Measurements from ENCODE around the gene TRANK1.
"Not testable (repeated sequence)": the region's sequence is repeated elsewhere in the genome, so short reads cannot be mapped to it uniquely, and the experiment has no call there.

The TRANK1 gene

DNA sequence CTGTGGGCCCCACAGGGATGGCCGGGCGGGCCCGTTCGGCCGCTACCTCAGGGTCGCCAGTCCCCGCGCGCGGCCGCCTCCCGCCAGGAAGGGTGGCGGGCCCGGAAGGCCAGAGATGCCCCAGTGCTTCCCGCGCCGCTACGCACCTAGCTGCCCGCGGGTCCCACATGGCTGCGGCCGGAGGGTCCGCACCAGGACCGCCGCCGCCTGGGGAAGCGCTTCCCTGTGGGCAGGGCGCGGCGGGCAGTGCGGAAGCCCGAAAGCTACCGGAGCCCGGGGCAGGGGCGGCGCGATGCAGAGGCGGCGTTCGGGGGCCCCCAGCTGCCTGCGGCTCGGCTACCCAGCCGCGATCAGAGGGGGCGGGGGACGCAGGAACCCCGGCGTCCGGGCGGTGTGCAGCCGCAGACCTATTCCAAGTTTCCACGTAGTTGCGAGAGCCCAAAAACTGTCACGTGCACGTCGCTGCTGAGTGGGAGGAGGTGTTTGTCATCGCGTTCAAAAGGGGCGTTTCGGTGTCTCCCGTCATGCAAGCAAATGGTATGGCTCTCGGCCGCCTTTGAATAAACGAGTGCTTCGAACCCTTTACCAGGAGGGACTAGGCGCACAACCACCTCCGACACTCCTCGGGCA, at the start of gene TRANK1:
TSS of gene TRANK1 (minus strand) at position 414 of the 630 bp plus-strand sequence. CDS start at position 169, 245 bp downstream.
- DNase-seq (ENCODE audit: low read depth), result no peak

DNA sequence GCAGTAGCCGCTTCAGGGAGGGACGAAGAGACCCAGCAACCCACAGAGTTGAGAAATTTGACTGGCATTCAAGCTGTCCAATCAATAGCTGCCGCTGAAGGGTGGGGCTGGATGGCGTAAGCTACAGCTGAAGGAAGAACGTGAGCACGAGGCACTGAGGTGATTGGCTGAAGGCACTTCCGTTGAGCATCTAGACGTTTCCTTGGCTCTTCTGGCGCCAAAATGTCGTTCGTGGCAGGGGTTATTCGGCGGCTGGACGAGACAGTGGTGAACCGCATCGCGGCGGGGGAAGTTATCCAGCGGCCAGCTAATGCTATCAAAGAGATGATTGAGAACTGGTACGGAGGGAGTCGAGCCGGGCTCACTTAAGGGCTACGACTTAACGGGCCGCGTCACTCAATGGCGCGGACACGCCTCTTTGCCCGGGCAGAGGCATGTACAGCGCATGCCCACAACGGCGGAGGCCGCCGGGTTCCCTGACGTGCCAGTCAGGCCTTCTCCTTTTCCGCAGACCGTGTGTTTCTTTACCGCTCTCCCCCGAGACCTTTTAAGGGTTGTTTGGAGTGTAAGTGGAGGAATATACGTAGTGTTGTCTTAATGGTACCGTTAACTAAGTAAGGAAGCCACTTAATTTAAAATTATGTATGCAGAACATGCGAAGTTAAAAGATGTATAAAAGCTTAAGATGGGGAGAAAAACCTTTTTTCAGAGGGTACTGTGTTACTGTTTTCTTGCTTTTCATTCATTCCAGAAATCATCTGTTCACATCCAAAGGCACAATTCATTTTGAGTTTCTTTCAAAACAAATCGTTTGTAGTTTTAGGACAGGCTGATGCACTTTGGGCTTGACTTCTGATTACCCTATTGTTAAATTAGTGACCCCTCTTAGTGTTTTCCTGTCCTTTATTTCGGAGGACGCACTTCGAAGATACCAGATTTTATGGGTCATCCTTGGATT, 48.8 kb upstream of the TRANK1 start, which contains the start of gene MLH1:
TSS of gene MLH1 (plus strand) at position 193 of the 958 bp plus-strand sequence. CDS start at position 223, 30 bp downstream.
- DNase-seq (ENCODE audit: low read depth), result peak; percentile 100

DNA sequence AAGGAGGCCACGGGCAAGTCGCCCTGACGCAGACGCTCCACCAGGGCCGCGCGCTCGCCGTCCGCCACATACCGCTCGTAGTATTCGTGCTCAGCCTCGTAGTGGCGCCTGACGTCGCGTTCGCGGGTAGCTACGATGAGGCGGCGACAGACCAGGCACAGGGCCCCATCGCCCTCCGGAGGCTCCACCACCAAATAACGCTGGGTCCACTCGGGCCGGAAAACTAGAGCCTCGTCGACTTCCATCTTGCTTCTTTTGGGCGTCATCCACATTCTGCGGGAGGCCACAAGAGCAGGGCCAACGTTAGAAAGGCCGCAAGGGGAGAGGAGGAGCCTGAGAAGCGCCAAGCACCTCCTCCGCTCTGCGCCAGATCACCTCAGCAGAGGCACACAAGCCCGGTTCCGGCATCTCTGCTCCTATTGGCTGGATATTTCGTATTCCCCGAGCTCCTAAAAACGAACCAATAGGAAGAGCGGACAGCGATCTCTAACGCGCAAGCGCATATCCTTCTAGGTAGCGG, 48.0 kb upstream of the TRANK1 start, which contains the start of gene EPM2AIP1:
TSS of gene EPM2AIP1 (minus strand) at position 326 of the 520 bp plus-strand sequence. CDS start at position 272, 54 bp downstream.
- no peak for DNase-seq (ENCODE audit: low read depth)

DNA sequence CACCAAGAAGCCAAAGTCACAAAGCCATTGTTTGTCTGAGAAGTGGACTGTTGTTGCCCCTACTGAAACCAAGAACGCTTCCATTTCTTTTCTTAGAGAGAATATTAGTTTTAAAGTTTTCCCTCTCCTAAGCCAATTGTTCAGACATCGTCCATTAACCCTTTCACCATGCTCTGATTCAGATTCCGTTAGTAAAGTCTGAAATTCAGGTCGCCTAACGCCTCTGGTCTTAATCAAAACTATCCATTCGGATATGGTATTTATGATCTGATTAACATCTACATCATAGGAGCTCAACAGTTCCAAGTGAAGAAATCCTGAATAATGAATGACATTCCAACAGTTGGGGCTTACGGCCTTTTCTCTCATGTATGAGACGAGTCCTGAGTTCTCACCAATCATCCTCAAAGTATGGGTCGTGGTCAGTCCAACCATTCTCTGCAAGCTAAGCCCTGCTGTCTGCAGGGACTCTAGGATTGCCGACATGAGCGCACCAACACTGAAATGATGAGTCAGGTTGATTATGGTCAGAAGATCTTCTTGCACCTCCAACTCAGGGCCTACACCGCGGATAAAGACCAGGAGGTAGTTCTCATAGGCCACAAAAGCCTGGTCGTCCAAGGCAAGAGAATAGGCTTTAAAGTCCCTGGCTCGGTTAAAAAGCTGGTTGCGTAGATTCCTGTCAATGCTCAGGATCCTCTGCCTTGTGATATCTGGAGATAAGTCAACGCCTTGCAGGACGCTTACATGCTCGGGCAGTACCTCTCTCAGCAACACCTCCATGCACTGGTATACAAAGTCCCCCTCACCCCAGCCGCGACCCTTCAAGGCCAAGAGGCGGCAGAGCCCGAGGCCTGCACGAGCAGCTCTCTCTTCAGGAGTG, 47.3 kb upstream of the TRANK1 start:
- peak; percentile 42 for DNase-seq (ENCODE audit: low read depth)

DNA sequence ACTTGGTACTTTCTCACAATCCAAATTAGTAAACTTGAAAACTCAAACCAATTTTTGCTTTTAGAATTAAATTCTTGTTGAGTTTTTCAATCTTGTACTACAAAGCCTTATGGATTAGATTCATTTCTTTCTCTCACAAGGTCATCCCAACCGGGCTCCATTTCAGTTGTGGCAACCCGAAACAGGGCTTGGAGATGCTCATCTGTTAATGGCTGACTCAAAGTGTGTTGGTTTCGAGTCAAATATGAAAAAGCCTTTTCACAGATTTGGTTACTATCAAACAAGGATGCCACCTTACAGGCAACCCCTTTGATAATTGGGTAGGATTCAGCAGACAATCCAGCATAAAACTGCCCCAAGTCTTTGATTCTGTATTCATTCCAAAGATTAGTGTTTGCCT, 46.3 kb upstream of the TRANK1 start:
- no peak for DNase-seq (ENCODE audit: low read depth)

DNA sequence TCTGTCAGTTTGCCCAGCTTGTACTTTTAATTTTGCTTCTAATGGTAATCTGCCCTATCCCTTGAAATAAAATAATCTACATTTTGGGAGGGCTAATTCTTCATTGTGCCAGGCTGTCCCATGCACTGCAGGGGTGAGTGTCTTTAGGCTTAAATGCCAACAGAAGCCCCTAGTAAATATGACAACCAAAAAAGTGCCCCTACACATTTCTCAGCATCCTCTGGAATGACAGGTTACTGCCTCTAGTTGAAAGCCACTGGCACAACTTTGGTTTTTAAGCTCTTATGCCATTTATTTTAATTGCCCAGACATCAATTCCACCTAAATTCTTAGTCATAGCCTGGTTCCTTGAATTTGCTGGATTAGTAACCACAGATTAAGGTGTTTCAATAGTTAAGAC, 44.7 kb upstream of the TRANK1 start:
- DNase-seq (ENCODE audit: low read depth), result no peak

DNA sequence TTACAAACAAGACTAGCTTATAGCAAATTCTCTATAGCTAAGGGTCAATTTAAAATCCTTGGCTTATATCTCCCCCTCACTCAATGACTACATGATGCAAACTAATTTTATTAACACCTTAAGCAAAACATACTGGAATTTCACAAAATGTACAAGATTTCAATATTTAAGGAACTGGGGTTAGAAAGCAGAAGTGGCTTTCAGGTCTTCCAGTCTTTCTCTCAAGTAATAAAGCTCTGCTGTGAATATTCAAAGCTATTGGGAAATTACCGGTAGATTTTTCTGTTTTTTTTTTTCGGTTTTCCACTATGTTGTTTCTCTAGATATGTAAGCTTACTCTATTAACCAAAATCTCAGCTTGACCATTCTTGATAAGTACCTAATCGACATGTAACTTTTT, 44.2 kb upstream of the TRANK1 start:
- no peak for DNase-seq (ENCODE audit: low read depth)

DNA sequence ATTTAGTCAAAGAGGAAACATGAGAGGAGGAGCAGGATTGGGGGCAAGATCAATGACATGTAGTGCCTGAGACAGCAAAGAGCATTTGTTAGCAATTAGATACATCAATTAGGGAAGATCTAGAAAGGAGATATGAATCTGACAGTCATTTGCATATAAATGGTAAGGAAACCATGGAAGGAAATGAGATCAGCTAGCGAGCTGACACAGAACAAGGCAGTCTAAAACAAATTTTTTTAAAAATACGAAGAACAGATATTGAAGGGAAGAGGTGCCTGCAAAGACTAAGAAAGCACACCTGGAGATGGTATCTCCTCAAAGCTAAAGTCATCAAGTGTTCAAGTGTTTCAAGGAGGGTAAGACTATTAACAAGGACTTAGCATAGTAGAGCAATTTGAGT, 43.5 kb upstream of the TRANK1 start:
- DNase-seq (ENCODE audit: low read depth), result no peak

DNA sequence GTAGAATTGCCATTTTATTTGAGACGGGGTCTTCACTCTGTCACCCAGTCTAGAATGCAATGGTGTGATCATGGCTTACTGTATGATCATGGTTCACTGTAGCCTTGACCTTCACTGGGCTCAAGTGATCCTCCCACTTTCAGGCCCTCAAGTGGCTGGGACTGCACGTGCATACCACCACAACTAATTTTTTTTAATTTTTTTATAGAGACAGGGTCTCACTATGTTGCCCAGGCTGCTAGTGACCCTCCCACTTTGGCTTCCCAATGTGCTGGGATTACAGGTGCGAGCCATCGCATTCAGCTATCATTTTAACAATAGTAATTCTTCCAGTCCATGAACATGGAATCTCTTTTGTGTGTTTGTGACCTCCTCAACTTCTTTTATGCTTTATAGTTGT, 36.2 kb upstream of the TRANK1 start:
- DNase-seq (ENCODE audit: low read depth), result no peak

DNA sequence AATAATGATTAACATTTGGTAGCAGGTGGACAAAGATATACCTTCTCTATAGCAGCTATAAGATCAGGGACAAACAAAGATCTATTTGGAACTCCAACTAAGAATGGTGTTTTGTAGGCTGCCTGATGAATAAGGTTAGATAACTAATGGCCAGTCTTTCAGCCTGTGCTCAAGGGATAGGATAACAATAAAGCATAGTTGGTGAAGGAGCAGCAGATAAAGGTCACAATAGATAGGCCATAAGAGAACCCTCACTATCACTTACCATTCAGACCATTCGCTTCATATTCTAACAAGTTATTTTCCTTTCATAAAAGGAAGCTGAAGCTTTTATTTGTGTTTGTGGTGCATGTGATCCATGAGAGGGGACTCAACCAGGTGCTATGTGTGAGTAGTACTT, 28.3 kb upstream of the TRANK1 start:
- DNase-seq (ENCODE audit: low read depth), result no peak

DNA sequence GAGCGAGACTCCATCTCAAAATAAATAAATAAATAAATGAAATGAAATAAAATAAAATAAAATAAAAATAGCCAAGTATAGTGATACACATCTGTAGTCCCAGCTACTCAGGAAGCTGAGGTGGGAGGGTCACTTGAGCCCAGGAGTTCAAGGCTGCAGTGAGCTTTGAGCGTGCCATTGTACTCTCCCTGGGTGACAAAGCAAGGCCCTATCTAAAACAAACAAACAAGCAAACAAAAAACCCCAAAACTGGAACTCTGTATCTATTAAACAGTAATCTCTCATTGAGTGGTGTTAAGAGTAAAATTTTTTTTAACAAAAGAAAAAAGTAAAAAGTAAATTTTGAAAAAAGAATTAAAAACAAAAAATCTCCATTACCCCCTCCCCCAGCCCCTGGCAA, 27.3 kb upstream of the TRANK1 start:
- DNase-seq (ENCODE audit: low read depth), result no peak

DNA sequence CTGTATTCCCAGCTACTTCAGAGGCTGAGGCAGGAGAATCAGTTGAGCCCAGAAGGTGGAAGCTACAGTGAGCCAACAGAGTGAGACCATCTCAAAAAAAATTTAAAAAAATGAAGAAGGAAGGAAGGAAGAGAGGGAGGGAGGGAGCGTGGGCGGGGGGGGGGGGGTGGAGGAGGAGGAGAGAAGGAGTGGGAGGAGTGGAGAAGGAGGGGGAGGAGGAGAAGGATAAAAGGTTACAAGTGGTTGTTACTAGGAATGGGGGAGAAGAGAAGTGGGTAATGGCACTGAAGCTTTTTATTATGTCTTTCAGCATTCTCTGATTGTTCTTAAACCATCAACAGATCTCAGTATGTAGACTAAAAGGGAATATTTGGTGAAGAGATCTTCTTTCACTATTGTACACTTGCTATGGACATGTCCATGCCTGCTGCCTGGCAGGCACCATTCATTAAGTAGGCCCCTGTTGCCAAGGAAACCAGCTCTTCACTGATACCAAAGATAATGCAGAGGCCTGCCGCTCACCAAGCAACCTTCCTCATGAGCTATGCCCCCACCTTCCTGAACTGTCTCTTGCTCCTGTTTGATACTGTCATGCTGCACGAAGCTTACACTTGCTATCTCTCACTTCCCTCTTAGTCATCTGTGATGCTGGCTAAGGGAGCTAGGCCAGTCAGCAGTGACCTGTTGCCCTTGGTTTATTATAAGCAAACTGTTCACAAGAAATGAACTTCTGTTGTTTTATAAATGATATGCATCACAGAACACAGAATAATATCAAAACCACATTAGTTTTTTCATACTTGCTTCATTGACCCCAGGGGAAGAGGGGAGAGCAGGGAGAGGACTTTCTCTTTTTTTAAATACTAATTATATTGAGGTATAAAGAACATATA, 24.9 kb upstream of the TRANK1 start:
- no peak for DNase-seq (ENCODE audit: low read depth)

DNA sequence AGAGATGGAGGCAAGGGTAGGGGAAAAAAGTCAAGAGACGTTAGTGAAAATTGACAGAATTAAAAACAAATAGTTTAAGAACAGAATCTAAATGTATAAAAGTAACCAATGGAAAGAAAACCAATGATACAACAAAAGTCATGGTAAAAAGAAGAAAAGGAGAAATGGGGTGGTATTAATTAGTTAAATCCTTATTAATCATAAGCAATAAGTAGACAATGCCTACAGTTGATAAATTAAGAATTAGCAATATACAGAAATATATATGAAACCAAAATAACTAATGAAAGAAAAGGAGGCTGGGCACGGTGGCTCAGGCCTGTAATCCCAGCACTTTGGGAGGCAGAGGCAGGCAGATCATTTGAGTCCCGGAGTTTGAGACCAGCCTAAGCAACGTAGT, 24.2 kb upstream of the TRANK1 start:
- DNase-seq (ENCODE audit: low read depth), result no peak

DNA sequence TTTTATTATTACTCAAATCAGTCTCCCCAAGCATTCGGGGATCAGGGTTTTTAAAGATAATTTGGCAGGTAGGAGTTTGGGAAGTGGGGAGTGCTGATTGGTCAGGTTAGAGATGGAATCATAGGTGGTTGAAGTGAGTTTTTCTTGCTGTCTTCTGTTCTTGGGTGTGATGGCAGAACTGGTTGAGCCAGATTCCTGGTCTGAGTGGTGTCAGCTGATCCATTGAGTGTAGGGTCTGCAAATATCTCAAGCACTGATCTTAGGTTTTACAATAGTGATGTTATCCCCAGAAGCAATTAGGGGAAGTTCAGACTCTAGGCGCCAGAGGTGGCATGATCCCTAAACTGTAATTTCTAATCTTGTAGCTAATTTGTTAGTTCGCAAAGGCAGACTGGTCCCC, 20.6 kb upstream of the TRANK1 start:
- DNase-seq (ENCODE audit: low read depth), result no peak

DNA sequence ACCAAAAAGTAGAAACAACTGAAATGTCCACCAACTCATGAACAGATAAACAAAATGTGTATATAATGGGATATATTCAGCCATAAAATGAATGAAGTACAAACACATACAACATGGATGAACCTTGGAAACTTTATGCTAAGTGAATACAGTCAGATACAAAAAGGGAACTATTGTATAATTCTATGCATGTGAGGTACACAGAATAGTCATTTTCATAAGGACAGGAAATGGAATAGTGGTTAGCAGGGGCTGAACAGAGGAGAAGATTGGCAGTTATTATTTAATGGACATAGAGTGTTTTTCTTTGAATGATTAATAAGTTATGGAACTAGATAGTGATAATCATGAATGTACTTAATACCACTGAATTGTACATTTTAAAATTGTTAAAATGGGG, 20.0 kb upstream of the TRANK1 start:
- DNase-seq (ENCODE audit: low read depth), result no peak

DNA sequence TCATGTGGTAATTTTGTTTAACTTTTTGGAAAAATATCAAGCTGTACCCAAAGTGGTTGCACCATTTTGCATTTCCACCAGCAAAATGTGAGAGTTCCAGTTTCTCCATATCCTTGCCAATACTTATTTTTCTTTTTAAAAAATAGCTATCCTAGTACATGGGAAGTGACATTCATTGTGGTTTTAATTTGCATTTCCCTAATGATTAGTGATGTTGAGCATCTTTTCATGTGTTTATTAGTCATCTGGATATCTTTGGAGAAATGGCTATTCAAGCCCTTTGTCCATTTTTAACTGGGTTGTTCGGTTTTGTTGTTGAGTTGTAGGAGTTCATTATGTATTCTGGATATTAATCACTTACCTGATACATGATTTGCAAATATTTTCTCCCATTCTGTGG, 19.5 kb upstream of the TRANK1 start:
- DNase-seq (ENCODE audit: low read depth), result no peak

DNA sequence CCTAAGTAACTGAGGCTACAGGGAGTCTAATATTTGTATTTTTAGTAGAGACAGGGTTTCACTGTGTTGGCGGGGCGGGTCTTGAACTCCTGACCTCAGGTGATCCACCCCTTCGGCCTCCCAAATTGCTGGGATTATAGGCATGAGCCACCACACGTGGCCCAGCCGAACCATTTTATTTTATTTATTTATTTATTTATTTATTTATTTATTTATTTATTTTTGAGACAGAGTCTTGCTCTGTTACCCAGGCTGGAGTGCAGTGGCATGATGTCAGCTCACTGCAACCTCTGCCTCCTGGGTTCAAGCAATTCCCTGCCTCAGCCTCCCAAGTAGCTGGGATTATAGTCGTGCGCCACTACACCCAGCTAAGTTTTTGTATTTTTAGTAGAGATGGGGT, 18.2 kb upstream of the TRANK1 start:
- DNase-seq (ENCODE audit: low read depth), result not testable (repeated sequence)

DNA sequence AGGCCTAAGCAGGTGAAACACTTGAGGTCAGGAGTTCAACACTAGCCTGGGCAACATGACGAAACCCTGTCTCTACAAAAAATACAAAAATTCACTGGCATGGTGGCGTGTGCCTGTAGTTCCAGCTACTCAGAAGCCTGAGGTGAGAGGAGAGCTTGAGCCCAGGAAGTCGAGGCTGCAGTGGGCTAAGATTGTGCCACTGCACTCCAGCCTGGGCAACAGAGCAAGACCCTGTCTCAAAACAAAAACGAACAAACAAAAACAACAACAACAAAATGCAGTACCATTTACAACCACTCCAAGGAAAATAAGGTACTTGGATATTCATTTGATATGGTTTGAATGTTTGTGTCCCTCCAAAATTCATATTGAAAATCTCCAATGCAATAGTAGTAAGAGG, 15.6 kb upstream of the TRANK1 start:
- DNase-seq (ENCODE audit: low read depth), result no peak

DNA sequence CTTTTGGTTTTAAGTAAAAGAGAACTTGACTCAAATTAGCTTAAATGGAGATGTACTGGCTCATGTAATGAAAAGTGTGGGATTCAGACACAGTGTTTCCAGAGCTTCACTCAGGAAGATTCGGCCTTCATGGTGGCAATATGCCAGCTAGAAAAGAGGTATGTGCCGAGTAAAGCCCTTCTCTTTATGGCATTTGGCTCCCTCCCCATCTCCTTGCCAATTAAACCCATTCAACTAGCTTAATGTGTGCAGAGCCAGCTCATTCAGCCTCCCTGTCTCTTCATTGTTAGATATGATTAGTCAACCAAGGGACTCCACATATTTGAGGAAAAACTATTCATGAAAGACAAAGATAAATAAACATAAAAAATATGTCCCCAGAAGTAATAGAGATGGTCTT, 15.0 kb upstream of the TRANK1 start:
- no peak for DNase-seq (ENCODE audit: low read depth)

DNA sequence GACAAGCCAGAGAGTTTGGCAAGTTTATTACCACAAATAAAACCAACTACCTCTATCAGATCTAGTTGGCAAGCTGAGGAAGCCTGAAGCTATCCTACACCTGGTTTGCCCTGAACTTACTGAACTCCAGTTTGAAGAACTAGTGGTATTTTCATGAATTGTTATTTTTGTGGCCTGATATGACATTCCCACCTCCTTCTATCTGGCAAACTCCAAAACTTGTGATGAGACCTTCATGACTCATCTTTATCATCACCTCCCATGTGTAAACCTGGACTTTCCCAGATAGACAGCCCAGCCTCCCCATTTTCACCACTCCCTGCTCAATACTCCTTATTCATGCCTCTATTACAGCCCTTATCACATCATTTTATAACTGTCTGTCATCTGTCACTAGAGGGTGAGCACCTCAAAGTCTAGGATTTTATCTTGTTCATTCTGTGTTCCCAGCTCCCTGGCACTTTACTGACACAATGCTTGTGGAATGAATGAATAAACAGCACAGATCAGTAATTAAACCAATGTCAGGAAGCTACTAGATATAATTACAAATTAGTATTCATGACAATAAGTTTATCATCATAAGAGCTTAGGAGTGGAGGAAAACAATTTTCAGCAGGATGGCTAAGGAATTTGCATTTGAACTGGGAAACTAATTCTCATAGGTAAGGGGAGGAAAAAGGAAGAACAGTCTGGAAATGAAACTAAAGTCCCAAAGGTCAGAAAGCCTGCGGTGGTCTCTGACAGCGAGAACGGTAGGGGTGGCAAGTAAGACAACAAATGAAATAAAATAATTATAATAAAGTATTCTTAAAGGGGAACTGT, 13.2 kb upstream of the TRANK1 start:
- no peak for DNase-seq (ENCODE audit: low read depth)
